Left lung (tissue), 10 donors: ENCODE results near the gene TRAF3IP1. TPM values are rescaled to one million over a fixed set of nuclear protein-coding genes. Genes with fewer than 3 reads are reported as not detected.

Source experiments
- ATAC-seq: fragments of 200-7000 bp; cut with Tn5 transposase; one replicate; pipeline ENCODE4 v1.9.1; 2020; ENCODE audit warnings: moderate library complexity
- DNase-seq, 4 donors: peaks; one replicate each; pipeline ENCODE4 v3.0.0-alpha.2; 2013 to 2020
- H3K27ac ChIP-seq, 2 donors: fragments of 200-600 bp; sonication (generic) in 1 of 2; one replicate each; pipeline versions ENCODE4 v1.5.0 to v1.8.0; 2020 to 2021
- H3K27me3 ChIP-seq, 2 donors: fragments of 200-600 bp; sonication (generic) in 1 of 2; one replicate each; pipeline versions ENCODE4 v1.5.0 to v1.8.0; 2020 to 2021
- H3K36me3 ChIP-seq, 2 donors: fragments of 200-600 bp; sonication (generic) in 1 of 2; one replicate each; pipeline versions ENCODE4 v1.5.0 to v1.8.0; 2020 to 2021
- H3K4me1 ChIP-seq, 2 donors: fragments of 200-600 bp; one replicate each; pipeline ENCODE4 v1.8.0; 2021
- H3K4me3 ChIP-seq, 2 donors: fragments of 200-600 bp; sonication (generic) in 1 of 2; one replicate each; pipeline versions ENCODE4 v1.5.0 to v1.8.0; 2020 to 2021; ENCODE audit warnings: mild to moderate bottlenecking in 1 of 2
- H3K9me3 ChIP-seq, 2 donors: fragments of 200-600 bp; sonication (generic) in 1 of 2; one replicate each; pipeline versions ENCODE4 v1.5.0 to v1.8.0; 2020 to 2021
- CTCF ChIP-seq, 2 donors: fragments of 200-600 bp; sonication (generic) in 1 of 2; IDR thresholded peaks; one replicate each; pipeline versions ENCODE4 v1.5.0 to v1.8.0; 2021; ENCODE audit warnings: antibody characterized with exemption in 2 of 2
- intact Hi-C, 2 donors: fragments of 100-400 bp; cut with DNase I; formaldehyde crosslinking; loops; one replicate each; pipeline versions ENCODE4 v1.11.2 to v1.14.2; 2022
- polyA plus RNA-seq, 6 donors: library from polyadenylated mRNA; unstranded; fragments of 120-200 nt; gene quantifications; one replicate each; pipeline ENCODE4 v1.2.1, GENCODE V29; 2013; ENCODE audit not compliant: insufficient read length in 6 of 6
- total RNA-seq, 2 donors: library from RNA; stranded (reverse); fragmentation: NEBNext Ultra II Directional; extraction: Animal tissue kit (Norgen Biotek cat#: 25700); gene quantifications; one replicate each; pipeline ENCODE4 v1.2.1, GENCODE V29; 2021
- donor health status: DM: no; HTN: yes; CAD: no.
- donor health status: DM: no; HTN: no; CAD: no.

TRAF3IP1 gene
- total and polyA plus RNA-seq, 8 donors = 11.6 to 22.6 (median 19.7) TPM

DNA sequence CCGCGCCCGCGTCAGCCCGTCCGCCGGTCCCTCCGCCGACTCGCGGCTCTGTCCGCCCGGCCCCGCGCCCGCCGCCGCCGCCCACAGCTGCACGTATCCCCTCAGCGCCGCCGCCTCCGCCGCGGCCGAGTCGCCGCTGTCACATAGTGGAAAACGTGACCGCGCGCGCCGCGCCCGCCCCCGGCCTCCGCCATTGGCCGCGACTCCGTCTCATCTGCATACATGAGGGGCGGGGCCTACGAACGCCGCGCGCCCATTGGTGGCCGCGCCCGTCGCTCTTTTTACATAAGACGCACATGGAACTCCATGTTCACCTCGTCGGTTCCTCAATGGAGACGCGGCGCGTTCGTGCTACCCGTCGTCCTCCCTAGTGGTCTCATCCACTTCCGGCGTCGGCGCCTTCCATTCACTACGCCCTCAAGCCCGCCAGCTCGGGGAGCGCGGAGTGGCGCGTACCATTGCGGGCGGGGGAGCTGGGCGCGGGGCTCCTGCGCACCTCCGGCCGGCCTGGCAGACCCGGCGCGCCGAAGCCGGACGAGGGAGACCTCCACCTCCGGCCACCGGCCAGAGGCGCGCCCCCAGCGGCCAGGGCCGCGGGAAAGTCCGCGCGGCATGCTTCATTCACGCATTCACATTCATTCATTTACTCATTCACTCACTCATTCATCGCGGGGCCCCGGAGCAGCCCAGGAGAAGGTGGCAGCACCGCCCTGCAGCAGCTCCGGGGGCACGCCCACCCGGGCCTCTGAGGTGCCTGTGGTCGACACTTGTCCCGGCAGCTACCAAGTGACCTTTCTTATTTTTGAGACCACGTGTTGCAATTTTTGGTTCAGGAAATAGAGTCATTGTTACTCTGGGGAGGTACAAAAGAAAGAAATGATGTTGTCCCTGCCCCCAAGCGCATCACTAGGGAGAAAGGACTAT lies 31.4 kb upstream of the TRAF3IP1 start:
- H3K9me3 ChIP-seq = no peaks in the 10 kb centered on the region
- peak in 1 of 2 donors; percentile 10 for TF ChIP-seq CTCF (IDR thresholded peaks at IDR 0.05)
- H3K4me1 ChIP-seq = peaks cover 35 to 50% of the 10 kb centered on the region in 2 donors
- H3K36me3 ChIP-seq = no peaks in the 10 kb centered on the region
- H3K4me3 ChIP-seq = peak overlapping the region; percentile 59 to 61
- DNase-seq = peak; percentile 96 to 99 (median 98)
- no peaks in the 10 kb centered on the region for H3K27me3 ChIP-seq
- peak; percentile 84 for ATAC-seq
- H3K27ac ChIP-seq = peak overlapping the region; percentile 87 to 93
- intact Hi-C loops = no loop called here

DNA sequence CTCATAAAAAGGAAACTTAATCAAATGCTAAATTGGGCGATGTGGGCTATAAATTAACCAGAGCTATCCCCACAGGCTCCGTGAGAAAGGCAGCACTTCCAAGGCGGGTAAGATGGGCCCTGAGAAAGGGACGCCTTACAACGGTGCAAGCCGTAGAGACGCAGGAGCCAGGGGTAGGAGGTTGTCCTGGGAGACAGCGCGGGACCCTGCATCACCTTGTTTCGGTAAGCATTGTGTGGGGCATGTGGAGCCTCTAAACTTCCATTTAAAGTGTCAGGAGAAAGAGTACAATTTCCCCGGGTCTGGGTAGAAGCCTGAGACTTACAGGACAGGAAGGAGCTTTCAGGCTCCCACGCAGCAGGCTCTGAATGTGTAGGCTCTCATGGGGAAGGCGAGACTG lies 30.7 kb upstream of the TRAF3IP1 start:
- DNase-seq (no peak), ATAC-seq (no peak)
- peak overlapping the region in 1 of 2 donors; percentile 59 for H3K4me3 ChIP-seq
- intact Hi-C loops = no loop called here
- H3K27ac ChIP-seq = peak overlapping the region; percentile 87 to 93
- no peaks in the 10 kb centered on the region for H3K9me3 ChIP-seq
- TF ChIP-seq CTCF (IDR thresholded peaks at IDR 0.05) = no peak
- H3K36me3 ChIP-seq = no peaks in the 10 kb centered on the region
- peaks cover 32 to 46% of the 10 kb centered on the region in 2 donors for H3K4me1 ChIP-seq
- H3K27me3 ChIP-seq = no peaks in the 10 kb centered on the region

DNA sequence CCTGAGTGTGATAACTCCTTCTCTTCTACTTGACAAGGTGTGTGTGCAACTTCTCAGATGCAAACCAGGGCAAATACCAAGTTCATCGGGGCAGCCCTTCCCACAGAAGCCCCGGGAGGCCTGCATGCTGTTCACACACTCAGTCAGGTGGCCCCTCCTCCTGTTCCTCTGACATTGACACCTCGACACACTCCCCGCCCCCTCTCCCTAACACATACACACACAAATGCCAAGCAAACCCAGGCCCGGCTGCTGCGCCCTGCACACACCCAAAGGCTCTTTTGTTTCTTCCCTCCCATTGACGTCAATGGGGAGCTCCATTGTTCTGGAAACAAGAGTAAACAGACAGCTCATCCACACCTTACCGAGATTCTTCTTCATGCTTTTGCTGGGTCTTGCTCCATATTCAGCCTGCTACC lies 30.2 kb upstream of the TRAF3IP1 start:
- intact Hi-C loops = no loop called here
- DNase-seq (peak in 2 of 4 donors; percentile 55 to 75), ATAC-seq (no peak)
- peaks cover 27 to 41% of the 10 kb centered on the region in 2 donors for H3K4me1 ChIP-seq
- H3K36me3 ChIP-seq = no peaks in the 10 kb centered on the region
- H3K27me3 ChIP-seq = no peaks in the 10 kb centered on the region
- TF ChIP-seq CTCF (IDR thresholded peaks at IDR 0.05) = no peak
- H3K9me3 ChIP-seq = no peaks in the 10 kb centered on the region
- H3K27ac ChIP-seq = peak overlapping the region; percentile 87 to 93
- H3K4me3 ChIP-seq = no peak overlapping the region

DNA sequence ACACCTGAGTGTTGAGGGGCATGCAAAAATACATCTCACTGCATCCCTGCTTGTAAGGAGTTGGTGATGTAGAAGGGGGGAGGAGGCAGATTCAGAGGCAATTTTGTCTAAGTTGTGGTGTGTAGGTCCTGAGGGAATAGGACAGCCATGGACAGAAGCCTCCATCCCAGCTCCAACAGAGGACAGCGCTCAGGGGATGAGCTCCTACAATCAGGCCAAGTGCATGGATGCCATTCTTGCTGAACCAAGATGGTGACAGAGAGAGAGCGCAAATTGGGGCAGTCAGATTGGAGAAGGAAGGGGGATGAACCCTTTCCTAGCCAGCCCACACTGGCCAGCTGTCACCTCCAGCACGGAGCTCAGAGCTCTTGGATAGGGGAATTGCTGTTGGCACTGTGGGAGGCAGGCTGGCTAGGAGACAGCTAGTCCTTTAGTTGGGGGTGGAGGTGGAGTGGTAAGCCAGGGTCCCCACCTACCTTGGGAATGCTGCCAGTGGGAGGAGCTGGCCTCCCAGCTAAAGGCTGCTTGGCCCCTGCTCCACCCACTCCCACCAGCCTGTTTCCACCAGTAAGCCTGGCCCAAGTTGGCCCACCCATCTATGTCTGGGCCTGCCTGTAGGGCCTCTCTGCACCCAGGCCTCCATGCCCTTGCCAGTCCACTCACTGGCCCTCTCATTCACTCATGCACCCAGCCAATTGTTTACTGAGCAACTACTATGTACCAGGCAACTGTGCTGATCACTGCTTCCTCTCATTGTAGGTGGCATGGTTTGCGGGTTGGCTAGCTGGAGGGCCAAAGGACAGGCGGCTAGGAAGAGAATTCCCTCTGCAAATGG lies 29.4 kb upstream of the TRAF3IP1 start:
- TF ChIP-seq CTCF (IDR thresholded peaks at IDR 0.05) = no peak
- H3K36me3 ChIP-seq = no peaks in the 10 kb centered on the region
- H3K27ac ChIP-seq = peak overlapping the region in 1 of 2 donors; percentile 35
- DNase-seq (no peak), ATAC-seq (no peak)
- peaks cover 22 to 33% of the 10 kb centered on the region in 2 donors for H3K4me1 ChIP-seq
- H3K27me3 ChIP-seq = no peaks in the 10 kb centered on the region
- H3K4me3 ChIP-seq = no peak overlapping the region
- intact Hi-C loops = no loop called here
- H3K9me3 ChIP-seq = no peaks in the 10 kb centered on the region
